ENCODE measurements around the gene ISL2.

ISL2 gene

GRCh38 chr15:76359152-76359551, 22.6 kb downstream of the ISL2 start:
- H3K27ac ChIP-seq: no peak overlapping the region
- no peak overlapping the region for H3K4me3 ChIP-seq

DNA sequence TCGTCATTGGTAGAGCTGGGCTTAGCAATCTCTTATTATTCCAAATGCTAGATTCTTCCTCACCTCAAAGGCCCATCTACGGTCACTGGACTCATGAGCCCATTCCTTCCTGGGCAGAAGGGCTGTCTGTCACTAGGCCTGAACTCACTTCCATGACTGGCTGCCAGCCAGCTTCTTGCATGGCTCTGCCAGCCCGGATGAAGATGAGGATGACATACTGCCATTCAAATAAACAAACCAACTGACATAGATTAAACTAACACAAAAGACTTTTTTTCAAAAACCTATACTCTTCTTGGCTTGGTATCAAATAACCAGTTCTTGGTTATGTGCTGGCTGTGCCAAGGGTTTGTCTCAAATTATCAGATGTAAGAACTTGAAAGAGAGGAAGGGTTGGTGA, 23.8 kb downstream of the ISL2 start:
- H3K27ac ChIP-seq: no peak overlapping the region
- H3K4me3 ChIP-seq: no peak overlapping the region

DNA sequence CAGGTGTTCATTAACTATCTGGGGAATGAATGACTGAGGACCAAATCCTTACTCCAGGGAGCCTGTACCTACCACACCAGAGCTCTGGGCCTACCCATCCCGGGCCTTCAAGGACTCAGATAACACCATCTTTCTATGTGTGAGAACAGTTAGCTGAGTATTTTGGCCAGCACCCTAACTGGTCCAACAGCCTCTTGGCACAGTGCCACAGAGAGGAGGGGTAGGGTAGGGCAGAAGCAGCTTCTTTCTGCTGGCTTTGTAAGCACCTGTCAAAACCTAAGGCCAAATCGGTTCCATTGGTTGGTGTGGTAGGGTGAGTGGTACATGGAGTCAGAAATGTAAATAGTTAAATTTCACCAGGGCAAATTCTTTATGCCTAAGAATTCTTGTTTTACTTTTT, 26.7 kb downstream of the ISL2 start:
- no peak overlapping the region for H3K4me3 ChIP-seq
- no peak overlapping the region for H3K27ac ChIP-seq

DNA sequence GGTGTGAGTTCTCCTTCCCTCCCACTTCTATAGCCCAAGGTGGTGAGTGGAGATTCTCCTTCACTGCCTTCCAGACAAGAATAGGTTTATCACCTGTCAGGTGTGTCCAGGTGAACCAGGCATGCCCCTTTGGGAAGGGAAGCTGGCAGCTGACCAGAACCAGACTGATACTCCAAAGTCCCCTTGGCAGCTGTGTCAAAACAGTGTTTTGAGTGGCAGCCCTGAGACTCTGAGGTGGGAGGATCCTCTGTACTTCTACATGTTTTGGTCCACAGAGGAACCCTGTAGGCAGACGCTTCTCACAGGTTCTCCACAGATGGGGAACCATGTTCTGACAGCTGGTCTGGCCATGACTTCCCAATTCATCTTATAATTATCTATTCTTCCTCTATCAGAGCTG, 30.1 kb downstream of the ISL2 start:
- H3K27ac ChIP-seq: no peak overlapping the region
- H3K4me3 ChIP-seq: no peak overlapping the region

GRCh38 chr15:76368122-76368621, 31.6 kb downstream of the ISL2 start:
- H3K27ac ChIP-seq: no peak overlapping the region

DNA sequence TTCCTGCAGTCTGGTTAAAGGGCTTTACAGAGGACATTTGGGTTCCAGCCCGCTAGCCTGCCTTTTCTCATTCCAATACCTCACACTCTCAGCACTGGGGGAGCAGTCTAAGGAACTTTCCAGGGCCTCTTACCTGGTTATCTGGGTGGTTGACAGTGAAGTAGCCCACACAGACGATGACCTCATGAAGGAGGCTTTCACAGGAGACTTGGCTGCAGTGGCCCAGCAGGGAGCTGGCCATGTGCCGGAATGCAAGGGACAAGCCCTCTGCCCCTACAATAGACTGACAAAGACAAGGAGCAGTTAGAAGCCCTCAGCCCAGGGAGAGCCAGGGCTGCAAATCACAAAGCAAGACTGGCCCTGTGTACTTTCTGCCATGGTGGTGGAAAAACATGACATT, 39.5 kb downstream of the ISL2 start:
- Histone ChIP-seq H3K27ac (no peak overlapping the region), H3K4me3 (no peak overlapping the region)

More at GRCh38 chr15:76368122-76368621, 31.6 kb downstream of the ISL2 start:
- no peak overlapping the region for H3K4me3 ChIP-seq

DNA sequence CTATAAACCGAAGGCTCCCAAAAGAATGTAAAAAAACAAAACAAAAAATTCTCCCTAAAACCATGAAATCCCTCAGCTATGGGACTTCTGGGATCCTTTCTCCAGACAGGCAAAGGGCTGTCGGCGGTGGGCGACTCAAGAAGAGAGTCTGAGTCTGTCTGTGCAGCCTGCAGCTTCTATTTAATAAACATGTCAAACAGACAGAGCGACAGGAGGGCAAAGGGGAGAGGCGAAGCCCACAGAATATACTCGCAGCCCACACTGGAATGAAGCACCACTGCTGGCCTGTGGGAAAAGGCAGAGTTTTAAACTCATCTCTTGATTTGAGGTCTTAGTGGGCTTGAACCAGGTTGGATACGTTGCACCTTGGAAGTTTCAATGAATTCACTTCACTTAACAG, 40.2 kb downstream of the ISL2 start:
- H3K4me3 ChIP-seq: no peak overlapping the region

DNA sequence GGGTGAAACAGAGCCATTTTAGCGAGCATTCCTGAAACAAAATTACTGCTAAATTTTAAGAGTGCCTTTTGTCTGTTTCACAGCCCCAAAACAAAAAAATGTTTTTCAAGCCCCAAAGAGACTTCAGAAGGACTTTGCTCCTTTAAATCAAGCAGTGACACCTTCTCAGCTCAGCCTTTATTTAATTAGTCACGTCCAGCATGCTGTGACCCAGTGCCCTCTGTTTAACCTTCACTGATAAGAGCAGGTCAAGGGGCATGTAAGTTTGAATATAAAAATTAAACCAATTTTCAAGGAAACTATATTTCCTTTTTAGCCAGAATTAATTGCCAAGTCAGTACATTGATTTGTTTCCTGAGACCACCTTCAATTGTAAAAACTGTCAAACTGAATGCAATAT, 40.6 kb downstream of the ISL2 start:
- H3K27ac ChIP-seq: no peak overlapping the region
- no peak overlapping the region for H3K4me3 ChIP-seq

More for the DNA sequence above, 40.2 kb downstream of the ISL2 start:
- no peak overlapping the region for H3K27ac ChIP-seq

DNA sequence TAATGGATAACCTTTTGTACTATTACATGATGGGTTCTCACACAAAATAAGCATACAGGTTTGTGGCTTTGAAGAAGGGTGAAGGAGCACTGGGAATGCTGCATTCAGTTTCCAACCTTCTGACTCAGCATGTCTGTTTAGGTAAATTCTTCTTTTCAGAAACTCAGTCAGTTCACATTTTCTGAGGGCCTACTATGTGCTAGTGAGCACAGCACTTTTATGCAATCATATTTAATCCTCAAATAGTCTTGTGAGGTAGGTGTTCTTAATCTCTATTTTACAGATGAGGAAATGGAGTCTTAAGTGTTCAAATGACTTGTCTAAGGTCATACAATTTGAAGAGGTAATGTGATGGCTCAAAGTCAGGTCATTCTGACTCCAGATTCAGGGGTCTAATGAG, 41.2 kb downstream of the ISL2 start:
- Histone ChIP-seq H3K4me3 (no peak overlapping the region), H3K27ac (no peak overlapping the region)

DNA sequence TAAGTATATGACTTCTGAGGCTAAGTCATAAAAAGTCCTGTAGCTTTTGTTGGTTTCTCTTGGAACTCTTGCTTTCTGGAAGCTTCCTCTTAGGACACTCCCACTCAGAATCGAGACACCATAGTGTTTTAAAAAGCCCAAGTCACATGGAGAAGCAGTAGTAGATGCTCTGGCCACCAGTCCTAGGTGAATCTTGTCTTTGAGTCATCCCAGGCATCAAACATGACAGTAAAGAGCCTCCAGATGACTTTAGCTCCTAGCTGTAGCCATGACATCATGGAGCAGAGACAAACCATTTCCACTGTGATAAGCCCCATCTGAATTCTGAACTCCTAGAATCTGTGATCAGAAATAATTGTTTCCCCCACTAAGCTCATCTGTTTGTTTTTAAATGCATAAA, 42.1 kb downstream of the ISL2 start:
- Histone ChIP-seq H3K27ac (no peak overlapping the region), H3K4me3 (no peak overlapping the region)

DNA sequence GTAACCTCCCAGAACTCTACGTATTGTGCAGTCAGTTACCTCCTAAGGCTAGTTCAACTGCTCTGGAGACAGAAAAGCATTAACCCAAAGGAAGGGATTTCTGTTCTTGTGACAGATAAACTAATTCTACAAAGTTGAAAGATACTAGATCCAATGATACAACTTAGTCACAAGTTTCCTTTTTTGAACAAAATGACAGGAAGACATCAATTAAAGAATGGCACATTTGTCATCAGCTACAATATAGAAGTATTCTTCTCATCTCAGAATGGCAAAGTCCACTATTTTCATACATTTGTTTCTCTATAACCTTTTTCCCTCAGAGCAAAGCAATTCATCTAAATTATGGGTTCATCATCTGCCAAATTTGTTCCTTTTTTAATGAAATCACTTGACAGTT, 43.7 kb downstream of the ISL2 start:
- no peak overlapping the region for H3K4me3 ChIP-seq
- H3K27ac ChIP-seq: no peak overlapping the region

GRCh38 chr15:76381366-76381765, 44.8 kb downstream of the ISL2 start:
- Histone ChIP-seq H3K27ac (no peak overlapping the region), H3K4me3 (no peak overlapping the region)

GRCh38 chr15:76382987-76383728, 46.6 kb downstream of the ISL2 start:
- Histone ChIP-seq H3K4me3 (no peak overlapping the region), H3K27ac (no peak overlapping the region)

DNA sequence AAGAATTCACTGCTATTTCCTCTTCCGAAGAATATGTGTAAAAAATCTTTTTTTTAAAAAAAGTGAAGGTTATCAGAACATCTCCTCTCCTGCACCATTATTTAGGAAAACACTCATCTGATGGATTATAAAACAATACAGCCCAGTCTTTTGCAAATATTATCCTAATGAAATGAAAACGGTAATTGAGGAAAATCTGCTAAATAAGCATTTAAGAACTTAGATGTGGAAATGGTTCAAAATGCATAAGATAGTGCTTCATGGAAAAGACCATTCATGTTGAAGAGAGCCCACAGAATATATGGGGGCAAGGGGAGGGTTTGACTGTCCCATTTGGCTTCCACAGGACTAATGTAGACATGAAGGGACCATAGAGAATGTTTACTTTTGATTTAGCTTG, 47.8 kb downstream of the ISL2 start:
- Histone ChIP-seq H3K27ac (no peak overlapping the region), H3K4me3 (no peak overlapping the region)

- H3K4me3 ChIP-seq: no peak overlapping the region
- H3K27ac ChIP-seq: no peak overlapping the region
These were observed 49.6 kb downstream of the ISL2 start for GRCh38 chr15:76386178-76386577.

DNA sequence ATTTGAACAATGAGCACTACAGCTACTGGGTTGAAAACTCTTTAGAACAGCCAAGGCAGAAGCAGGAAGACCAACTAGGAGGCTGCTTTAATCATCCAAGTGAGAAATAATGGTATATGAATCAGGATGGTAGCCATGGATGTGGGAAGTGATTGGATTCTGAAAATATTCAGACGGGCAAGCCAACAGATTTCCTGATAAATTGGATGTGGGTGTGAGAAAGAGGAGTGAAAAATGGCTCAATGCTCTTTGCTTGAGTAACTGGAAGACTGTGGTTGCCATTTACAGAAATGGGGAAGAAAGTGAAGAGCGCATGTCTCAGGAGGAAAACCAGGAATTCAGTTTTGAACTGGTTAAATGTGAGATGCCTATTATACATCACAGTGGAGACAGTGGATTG, 50.4 kb downstream of the ISL2 start:
- H3K4me3 ChIP-seq: no peak overlapping the region
- H3K27ac ChIP-seq: no peak overlapping the region

GRCh38 chr15:76390571-76390970, 54.0 kb downstream of the ISL2 start:
- Histone ChIP-seq H3K27ac (no peak overlapping the region), H3K4me3 (no peak overlapping the region)

DNA sequence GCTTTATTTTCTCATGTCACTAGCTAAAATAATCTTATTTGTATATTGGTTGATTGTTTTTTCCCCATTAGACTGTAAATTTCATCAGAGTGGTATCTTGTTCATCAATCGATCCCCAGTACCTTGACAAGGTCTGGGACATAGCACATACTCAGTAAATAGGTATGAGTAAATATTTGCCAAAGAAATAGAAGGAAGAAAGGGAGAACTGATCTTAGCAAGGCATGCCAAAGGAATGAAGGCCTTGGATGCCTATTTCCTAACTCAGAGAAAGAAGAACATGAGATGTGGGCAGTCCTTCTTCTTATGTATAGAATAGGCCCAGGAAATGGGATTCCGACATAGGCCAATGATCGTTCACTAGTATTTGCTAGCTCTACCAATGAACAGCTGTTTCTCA, 54.7 kb downstream of the ISL2 start:
- no peak overlapping the region for H3K4me3 ChIP-seq
- H3K27ac ChIP-seq: no peak overlapping the region

GRCh38 chr15:76391847-76392246, 55.3 kb downstream of the ISL2 start:
- Histone ChIP-seq H3K27ac (no peak overlapping the region), H3K4me3 (no peak overlapping the region)
